ENCODE results near the gene SH3BGRL2. TPM values are rescaled to one million over a fixed set of nuclear protein-coding genes. Genes with fewer than 3 reads are reported as not detected.

Gene SH3BGRL2
- total RNA-seq, 1 experiment from 2014 or later: 5.2 TPM

- no peak for TF ChIP-seq TCF7L2 (IDR thresholded peaks at IDR 0.05; ENCODE audit: borderline replicate concordance, extremely low read depth, insufficient read depth, insufficient read length)
- TF ChIP-seq SRF (IDR thresholded peaks at IDR 0.05; ENCODE audit: low read depth): no peak
Measured at GRCh38 chr6:79604583-79605037, 26.5 kb upstream of the SH3BGRL2 start (continued).

- no TSS peak for BruUV-seq (replicated peaks)
- Histone ChIP-seq H4K20me1 (ENCODE audit: insufficient read depth) (no peaks in the 10 kb centered on the region), H3K27ac (ENCODE audit: low read depth, low read length) (no peak overlapping the region), H3K4me1 (ENCODE audit: control insufficient read depth in 1 of 2, insufficient read depth in 2 of 2, low read length in 2 of 2) (peaks cover 10 to 27% of the 10 kb centered on the region in 2 experiments; a peak in 3 of 4 replicates), H2AFZ (ENCODE audit: low read depth, low read length, poor library complexity, severe bottlenecking) (no peak overlapping the region), H3K9me3 (ENCODE audit: control insufficient read depth in 1 of 2, insufficient read depth in 1 of 2, low read depth in 1 of 2, low read length in 2 of 2) (no peaks in the 10 kb centered on the region), H3K36me3 (ENCODE audit: control insufficient read depth in 1 of 2, insufficient read depth in 2 of 2, low read length in 2 of 2) (no peaks in the 10 kb centered on the region), H3K4me3 (replicated peaks in 1 of 2; ENCODE audit: low read depth in 1 of 2, low read length in 2 of 2) (no peak overlapping the region), H3K27me3 (ENCODE audit: insufficient read depth, low read length) (no peaks in the 10 kb centered on the region), H3K4me2 (ENCODE audit: low read length) (0 out of 2 replicates have a peak overlapping the region, but pooled peaks have one; percentile 2), H3K9me2 (ENCODE audit: insufficient read depth) (no peaks in the 10 kb centered on the region), H3K79me2 (ENCODE audit: insufficient read depth, low read length) (no peaks in the 10 kb centered on the region), H3K9ac (ENCODE audit: low read length) (no peak overlapping the region)
- DNase-seq (ENCODE audit: low read depth, low spot score) (no peak), ATAC-seq (no peak)
- ChIA-PET POLR2A (no interaction called here), RAD21 (ENCODE audit: low non-redundant PET in 1 of 2, low total read pairs in 2 of 2, uncharacterized antibody in 2 of 2, unreplicated experiment in 2 of 2) (no interaction called here), CTCF (no interaction called here)
- intact Hi-C loops (cut with micrococcal nuclease): no loop called here
- TF ChIP-seq JUND (IDR thresholded peaks at IDR 0.05) (no peak), YY1 (IDR thresholded peaks at IDR 0.05; ENCODE audit: extremely low read depth, insufficient replicate concordance, low read depth, low read length) (no peak), POLR2A (IDR thresholded peaks at IDR 0.05; ENCODE audit: borderline replicate concordance, extremely low read depth, insufficient read depth, insufficient read length) (no peak), POLR2AphosphoS5 (IDR thresholded peaks at IDR 0.05; ENCODE audit: low read depth, low read length) (no peak), SIN3A (IDR thresholded peaks at IDR 0.05; ENCODE audit: low read depth) (no peak), EZH2phosphoT487 (IDR thresholded peaks at IDR 0.05; ENCODE audit: borderline replicate concordance) (no peak), MAX (IDR thresholded peaks at IDR 0.05) (no peak), ELF1 (IDR thresholded peaks at IDR 0.05; ENCODE audit: borderline replicate concordance, low read depth) (no peak), EGR1 (IDR thresholded peaks at IDR 0.05; ENCODE audit: low read depth) (no peak), CTCF (IDR thresholded peaks at IDR 0.05 in 2 of 3, conservative IDR thresholded peaks at IDR 0.05 in 1 of 3; ENCODE audit: borderline replicate concordance in 1 of 3, insufficient read depth in 1 of 3, low read depth in 2 of 3, low read length in 2 of 3) (no peak), TCF7L2 (IDR thresholded peaks at IDR 0.05; ENCODE audit: borderline replicate concordance, extremely low read depth, insufficient read depth, insufficient read length) (no peak), CBX3 (IDR thresholded peaks at IDR 0.05; ENCODE audit: low read depth) (no peak), ATF3 (IDR thresholded peaks at IDR 0.05) (no peak), FOSL1 (IDR thresholded peaks at IDR 0.05; ENCODE audit: low read depth) (no peak), SP1 (IDR thresholded peaks at IDR 0.05; ENCODE audit: low read depth) (no peak), ZNF274 (IDR thresholded peaks at IDR 0.05; ENCODE audit: low read depth, low read length) (no peak), REST (IDR thresholded peaks at IDR 0.05; ENCODE audit: low read depth) (no peak), SRF (IDR thresholded peaks at IDR 0.05; ENCODE audit: low read depth) (no peak)
Measured at GRCh38 chr6:79605061-79605460, 26.1 kb upstream of the SH3BGRL2 start.

All from HCT116 (cell line).